WTC11 (cell line): Measurements from ENCODE around the gene GHITM. TPM values are rescaled to one million over a fixed set of nuclear protein-coding genes. Genes with fewer than 3 reads are reported as not detected.
"Not testable (repeated sequence)": the region's sequence is repeated elsewhere in the genome, so short reads cannot be mapped to it uniquely, and the experiment has no call there.

Experiments
- ATAC-seq: fragments of 200-7000 bp; cut with Tn5 transposase; 2 replicates; pipeline ENCODE4 v1.10.0; 2021; ENCODE audit warnings: mild to moderate bottlenecking, moderate library complexity
- CTCF ChIA-PET: fragments of 300-600 bp; sonication (Branson Sonifier 250); formaldehyde crosslinking; loops from one replicate; lab custom pipeline; 2021; ENCODE audit warnings: antibody characterized with exemption; lab: Charles Lee
- POLR2A ChIA-PET: fragments of 350-600 bp; sonication (Branson Sonifier 250); formaldehyde crosslinking; loops from one replicate; lab custom pipeline; 2021; ENCODE audit warnings: antibody characterized with exemption; lab: Charles Lee
- DNase-seq: peaks from one replicate; pipeline ENCODE4 v3.0.0; 2021; ENCODE audit warnings: low spot score
- H3K27ac Mint-ChIP-seq: 2 replicates; pipeline ENCODE4 v1.8.0; 2021; ENCODE audit warnings: mixed read lengths
- H3K27me3 Mint-ChIP-seq: 2 replicates; pipeline ENCODE4 v1.8.0; 2021; ENCODE audit warnings: low read depth, mild to moderate bottlenecking, moderate library complexity, mixed read lengths
- H3K36me3 Mint-ChIP-seq: 2 replicates; pipeline ENCODE4 v1.8.0; 2021; ENCODE audit warnings: mixed read lengths
- H3K4me1 Mint-ChIP-seq: 2 replicates; pipeline ENCODE4 v1.8.0; 2022; ENCODE audit warnings: mixed read lengths
- H3K4me3 Mint-ChIP-seq: 2 replicates; pipeline ENCODE4 v1.8.0; 2021; ENCODE audit warnings: mild to moderate bottlenecking, moderate library complexity, mixed read lengths
- H3K9me3 Mint-ChIP-seq: 2 replicates; pipeline ENCODE4 v1.8.0; 2021; ENCODE audit warnings: mixed read lengths
- GABPB1 ChIP-seq: sonication (generic); formaldehyde crosslinking; IDR thresholded peaks from 2 replicates; pipeline ENCODE4 v1.8.1; 2023; ENCODE audit warnings: mild to moderate bottlenecking, missing genetic modification reagents
- GRHL2 ChIP-seq: fragments of 250-450 bp; sonication (Bioruptor Pico); IDR thresholded peaks from 2 replicates; pipeline ENCODE4 v1.8.0; 2022; ENCODE audit warnings: mild to moderate bottlenecking, moderate library complexity; ENCODE audit not compliant: insufficient replicate concordance, severe bottlenecking
- JUN ChIP-seq: sonication (generic); formaldehyde crosslinking; IDR thresholded peaks from 2 replicates; pipeline ENCODE4 v1.8.0; 2023; ENCODE audit warnings: mild to moderate bottlenecking, missing genetic modification reagents
- TCF7 ChIP-seq: sonication (generic); formaldehyde crosslinking; IDR thresholded peaks from 2 replicates; pipeline ENCODE4 v1.8.0; 2022; ENCODE audit warnings: mild to moderate bottlenecking, low read depth, missing genetic modification reagents, moderate library complexity
- ZNF138 ChIP-seq: sonication (generic); formaldehyde crosslinking; conservative IDR thresholded peaks from 2 replicates; pipeline ENCODE4 v1.8.1; 2022; ENCODE audit warnings: mild to moderate bottlenecking, moderate library complexity, missing genetic modification reagents
- ZNF219 ChIP-seq: sonication (generic); formaldehyde crosslinking; IDR thresholded peaks from 2 replicates; pipeline ENCODE4 v1.8.0; 2023; ENCODE audit warnings: missing genetic modification reagents, mild to moderate bottlenecking, borderline replicate concordance
- ZNF263 ChIP-seq: sonication (generic); formaldehyde crosslinking; IDR thresholded peaks from 2 replicates; pipeline ENCODE4 v1.8.1; 2022; ENCODE audit warnings: low read depth, mild to moderate bottlenecking, moderate library complexity, missing genetic modification reagents
- total RNA-seq: library from RNA; stranded (reverse); gene quantifications from 3 replicates; pipeline ENCODE4 v1.2.3, GENCODE V29; 2021
- TF ChIP-seq, protein P1 (sequence below): sonication (generic); formaldehyde crosslinking; IDR thresholded peaks from 2 replicates; pipeline ENCODE4 v1.8.0; 2023; ENCODE audit warnings: missing genetic modification reagents, mild to moderate bottlenecking, borderline replicate concordance
- TF ChIP-seq, protein P2 (sequence below): sonication (generic); formaldehyde crosslinking; IDR thresholded peaks from 2 replicates; pipeline ENCODE4 v1.8.1; 2022; ENCODE audit warnings: low read depth, mild to moderate bottlenecking, moderate library complexity, missing genetic modification reagents, borderline replicate concordance
- TF ChIP-seq, protein P3 (sequence below): fragments of 200-600 bp; IDR thresholded peaks from 2 replicates; pipeline ENCODE4 v1.8.0; 2022; ENCODE audit warnings: antibody characterized with exemption
- TF ChIP-seq, protein P4 (sequence below): sonication (generic); formaldehyde crosslinking; IDR thresholded peaks from 2 replicates; pipeline ENCODE4 v1.8.0; 2022; ENCODE audit warnings: mild to moderate bottlenecking, missing genetic modification reagents

The GHITM gene
- total RNA-seq, 1 experiment from 2014 or later, result 97.6 TPM

DNA sequence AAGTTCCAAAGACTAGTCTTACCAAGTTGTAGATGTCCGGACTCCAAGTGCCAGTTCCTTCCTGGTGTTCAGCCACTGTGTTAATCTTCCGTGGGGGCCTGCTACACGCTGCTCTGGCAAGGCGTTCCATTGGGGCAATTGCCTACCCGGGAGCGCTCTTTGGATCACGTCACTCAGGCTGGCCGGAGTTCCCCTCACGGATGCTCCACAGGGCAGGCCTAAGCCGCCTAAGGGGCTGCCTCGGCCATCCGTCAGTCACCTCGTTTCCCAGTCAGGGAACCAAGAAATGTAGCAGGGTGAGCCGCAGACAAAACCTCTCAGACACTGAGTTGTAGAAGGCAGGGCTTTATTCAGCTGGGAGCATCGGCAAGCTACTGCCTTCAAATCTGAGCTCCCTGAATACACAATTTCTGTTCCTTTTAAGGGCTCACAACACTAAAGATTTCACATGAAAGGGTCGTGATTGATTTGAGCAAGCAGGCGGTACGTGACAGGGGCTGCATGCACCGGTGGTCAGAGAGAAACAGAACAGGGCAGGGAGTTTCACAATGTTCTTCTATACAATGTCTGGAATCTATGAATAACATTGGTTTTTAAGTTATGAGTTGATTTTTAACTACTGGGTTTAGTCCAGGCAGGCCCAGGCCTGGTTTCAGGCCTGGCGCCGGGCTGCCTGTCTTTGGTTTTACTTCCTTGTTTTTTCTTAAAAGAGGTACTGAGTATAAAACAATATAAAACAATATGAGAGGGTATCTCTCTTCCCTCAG, 32.6 kb downstream of the GHITM start:
- not testable (repeated sequence) for H3K27ac Mint-ChIP-seq

DNA sequence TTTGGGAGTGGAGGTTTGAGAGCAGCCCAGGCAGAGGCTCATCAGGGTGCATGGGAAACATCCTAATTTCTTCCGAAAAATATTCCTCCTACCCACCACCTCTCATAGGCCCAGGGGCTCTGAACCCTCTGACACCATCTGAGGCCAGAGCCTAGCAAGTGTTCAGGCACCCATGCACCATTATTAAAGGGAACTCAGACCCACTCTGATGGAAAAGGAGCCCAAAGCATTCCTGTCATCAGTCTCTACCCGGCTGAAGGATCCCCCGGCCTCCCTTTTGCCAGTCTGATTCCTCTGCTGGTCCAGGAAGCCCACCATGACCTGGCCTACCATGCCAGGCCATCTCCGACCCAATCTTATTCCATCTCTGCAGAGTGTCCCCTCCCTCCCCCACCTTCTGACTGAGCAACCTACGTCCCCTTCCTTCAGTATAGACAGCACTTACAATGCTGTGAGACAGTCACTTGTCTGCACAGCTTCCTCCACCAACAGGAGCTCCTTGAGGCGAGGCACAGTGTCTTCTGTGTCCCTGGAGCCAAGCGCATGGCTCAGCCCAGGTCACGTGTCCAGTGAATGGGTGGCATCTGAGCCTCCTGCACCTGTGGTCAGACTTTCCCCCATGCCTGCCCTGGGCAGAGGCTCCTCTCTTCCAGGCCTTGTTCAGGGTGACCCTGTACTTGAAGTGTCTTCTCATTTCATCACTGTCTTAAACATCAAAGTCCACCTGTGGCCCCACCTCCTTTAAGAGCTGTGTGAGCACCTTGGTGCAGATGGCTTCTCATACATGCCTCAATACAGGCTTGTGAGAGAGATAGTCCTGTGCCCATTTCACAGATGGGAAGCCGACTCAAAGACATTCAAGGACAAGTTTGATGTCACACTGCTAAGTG, 33.4 kb downstream of the GHITM start:
- Mint-ChIP-seq H3K4me3 (no peak overlapping the region), H3K9me3 (no peaks in the 10 kb centered on the region), H3K27ac (no peak overlapping the region), H3K36me3 (no peaks in the 10 kb centered on the region), H3K4me1 (no peaks in the 10 kb centered on the region), H3K27me3 (no peaks in the 10 kb centered on the region; the same call in 1 of the 2 replicates)
- CTCF ChIA-PET, result no interaction called here
- TF ChIP-seq, protein P1, sequence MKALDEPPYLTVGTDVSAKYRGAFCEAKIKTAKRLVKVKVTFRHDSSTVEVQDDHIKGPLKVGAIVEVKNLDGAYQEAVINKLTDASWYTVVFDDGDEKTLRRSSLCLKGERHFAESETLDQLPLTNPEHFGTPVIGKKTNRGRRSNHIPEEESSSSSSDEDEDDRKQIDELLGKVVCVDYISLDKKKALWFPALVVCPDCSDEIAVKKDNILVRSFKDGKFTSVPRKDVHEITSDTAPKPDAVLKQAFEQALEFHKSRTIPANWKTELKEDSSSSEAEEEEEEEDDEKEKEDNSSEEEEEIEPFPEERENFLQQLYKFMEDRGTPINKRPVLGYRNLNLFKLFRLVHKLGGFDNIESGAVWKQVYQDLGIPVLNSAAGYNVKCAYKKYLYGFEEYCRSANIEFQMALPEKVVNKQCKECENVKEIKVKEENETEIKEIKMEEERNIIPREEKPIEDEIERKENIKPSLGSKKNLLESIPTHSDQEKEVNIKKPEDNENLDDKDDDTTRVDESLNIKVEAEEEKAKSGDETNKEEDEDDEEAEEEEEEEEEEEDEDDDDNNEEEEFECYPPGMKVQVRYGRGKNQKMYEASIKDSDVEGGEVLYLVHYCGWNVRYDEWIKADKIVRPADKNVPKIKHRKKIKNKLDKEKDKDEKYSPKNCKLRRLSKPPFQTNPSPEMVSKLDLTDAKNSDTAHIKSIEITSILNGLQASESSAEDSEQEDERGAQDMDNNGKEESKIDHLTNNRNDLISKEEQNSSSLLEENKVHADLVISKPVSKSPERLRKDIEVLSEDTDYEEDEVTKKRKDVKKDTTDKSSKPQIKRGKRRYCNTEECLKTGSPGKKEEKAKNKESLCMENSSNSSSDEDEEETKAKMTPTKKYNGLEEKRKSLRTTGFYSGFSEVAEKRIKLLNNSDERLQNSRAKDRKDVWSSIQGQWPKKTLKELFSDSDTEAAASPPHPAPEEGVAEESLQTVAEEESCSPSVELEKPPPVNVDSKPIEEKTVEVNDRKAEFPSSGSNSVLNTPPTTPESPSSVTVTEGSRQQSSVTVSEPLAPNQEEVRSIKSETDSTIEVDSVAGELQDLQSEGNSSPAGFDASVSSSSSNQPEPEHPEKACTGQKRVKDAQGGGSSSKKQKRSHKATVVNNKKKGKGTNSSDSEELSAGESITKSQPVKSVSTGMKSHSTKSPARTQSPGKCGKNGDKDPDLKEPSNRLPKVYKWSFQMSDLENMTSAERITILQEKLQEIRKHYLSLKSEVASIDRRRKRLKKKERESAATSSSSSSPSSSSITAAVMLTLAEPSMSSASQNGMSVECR (CRISPR knock-in tag), result no peak
- TF ChIP-seq TCF7 (CRISPR knock-in tag), result no peak
- ATAC-seq (no peak), DNase-seq (no peak)
- POLR2A ChIA-PET, result no interaction called here

More for the DNA sequence above, 32.6 kb downstream of the GHITM start:
- H3K4me3 Mint-ChIP-seq, CTCF ChIA-PET, ATAC-seq, DNase-seq, H3K27me3 Mint-ChIP-seq, H3K36me3 Mint-ChIP-seq, H3K9me3 Mint-ChIP-seq, H3K4me1 Mint-ChIP-seq, POLR2A ChIA-PET: not testable (repeated sequence)

DNA sequence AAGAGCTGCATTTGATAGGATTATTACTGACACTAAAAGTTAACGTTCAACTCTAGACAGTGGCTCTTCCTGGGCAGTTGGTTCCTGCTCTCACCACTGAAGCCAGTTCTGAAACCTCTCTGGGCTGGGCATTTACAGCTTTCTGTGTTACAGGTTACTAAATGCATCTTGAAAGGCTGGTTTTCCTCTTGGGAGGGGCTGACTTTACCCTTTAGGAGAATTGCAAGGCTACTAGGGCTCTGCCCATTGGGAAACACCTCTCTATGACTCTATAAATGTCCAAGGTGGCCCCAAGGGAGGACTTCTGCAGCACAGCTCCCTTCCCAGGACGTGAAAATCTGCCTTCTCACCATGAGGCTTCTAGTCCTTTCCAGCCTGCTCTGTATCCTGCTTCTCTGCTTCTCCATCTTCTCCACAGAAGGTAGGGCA, 34.2 kb downstream of the GHITM start, which contains the start of gene GPR15LG:
Gene GPR15LG (plus strand): TSS at position 301 of the 429 bp plus-strand sequence. CDS start 51 bp downstream, at position 352.
- Mint-ChIP-seq H3K36me3 (no peaks in the 10 kb centered on the region), H3K4me1 (no peaks in the 10 kb centered on the region), H3K4me3 (no peak within 1 kb of the TSS), H3K27me3 (no peaks in the 10 kb centered on the region; the same call in 1 of the 2 replicates), H3K9me3 (no peaks in the 10 kb centered on the region), H3K27ac (no peak within 1 kb of the TSS)
- ChIA-PET CTCF (no interaction called here), POLR2A (no interaction called here)
- ATAC-seq, result no peak
- no peak for DNase-seq
- TF ChIP-seq, protein P2, sequence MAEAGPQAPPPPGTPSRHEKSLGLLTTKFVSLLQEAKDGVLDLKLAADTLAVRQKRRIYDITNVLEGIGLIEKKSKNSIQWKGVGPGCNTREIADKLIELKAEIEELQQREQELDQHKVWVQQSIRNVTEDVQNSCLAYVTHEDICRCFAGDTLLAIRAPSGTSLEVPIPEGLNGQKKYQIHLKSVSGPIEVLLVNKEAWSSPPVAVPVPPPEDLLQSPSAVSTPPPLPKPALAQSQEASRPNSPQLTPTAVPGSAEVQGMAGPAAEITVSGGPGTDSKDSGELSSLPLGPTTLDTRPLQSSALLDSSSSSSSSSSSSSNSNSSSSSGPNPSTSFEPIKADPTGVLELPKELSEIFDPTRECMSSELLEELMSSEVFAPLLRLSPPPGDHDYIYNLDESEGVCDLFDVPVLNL (CRISPR knock-in tag), result no peak
- TF ChIP-seq, protein P3, sequence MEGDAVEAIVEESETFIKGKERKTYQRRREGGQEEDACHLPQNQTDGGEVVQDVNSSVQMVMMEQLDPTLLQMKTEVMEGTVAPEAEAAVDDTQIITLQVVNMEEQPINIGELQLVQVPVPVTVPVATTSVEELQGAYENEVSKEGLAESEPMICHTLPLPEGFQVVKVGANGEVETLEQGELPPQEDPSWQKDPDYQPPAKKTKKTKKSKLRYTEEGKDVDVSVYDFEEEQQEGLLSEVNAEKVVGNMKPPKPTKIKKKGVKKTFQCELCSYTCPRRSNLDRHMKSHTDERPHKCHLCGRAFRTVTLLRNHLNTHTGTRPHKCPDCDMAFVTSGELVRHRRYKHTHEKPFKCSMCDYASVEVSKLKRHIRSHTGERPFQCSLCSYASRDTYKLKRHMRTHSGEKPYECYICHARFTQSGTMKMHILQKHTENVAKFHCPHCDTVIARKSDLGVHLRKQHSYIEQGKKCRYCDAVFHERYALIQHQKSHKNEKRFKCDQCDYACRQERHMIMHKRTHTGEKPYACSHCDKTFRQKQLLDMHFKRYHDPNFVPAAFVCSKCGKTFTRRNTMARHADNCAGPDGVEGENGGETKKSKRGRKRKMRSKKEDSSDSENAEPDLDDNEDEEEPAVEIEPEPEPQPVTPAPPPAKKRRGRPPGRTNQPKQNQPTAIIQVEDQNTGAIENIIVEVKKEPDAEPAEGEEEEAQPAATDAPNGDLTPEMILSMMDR, result no peak
- no peak for TF ChIP-seq GABPB1
- TF ChIP-seq ZNF263 (CRISPR knock-in tag), result no peak
- no peak for TF ChIP-seq ZNF219
- TF ChIP-seq ZNF138 (CRISPR knock-in tag), result no peak
- TF ChIP-seq, protein P4, sequence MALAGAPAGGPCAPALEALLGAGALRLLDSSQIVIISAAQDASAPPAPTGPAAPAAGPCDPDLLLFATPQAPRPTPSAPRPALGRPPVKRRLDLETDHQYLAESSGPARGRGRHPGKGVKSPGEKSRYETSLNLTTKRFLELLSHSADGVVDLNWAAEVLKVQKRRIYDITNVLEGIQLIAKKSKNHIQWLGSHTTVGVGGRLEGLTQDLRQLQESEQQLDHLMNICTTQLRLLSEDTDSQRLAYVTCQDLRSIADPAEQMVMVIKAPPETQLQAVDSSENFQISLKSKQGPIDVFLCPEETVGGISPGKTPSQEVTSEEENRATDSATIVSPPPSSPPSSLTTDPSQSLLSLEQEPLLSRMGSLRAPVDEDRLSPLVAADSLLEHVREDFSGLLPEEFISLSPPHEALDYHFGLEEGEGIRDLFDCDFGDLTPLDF (CRISPR knock-in tag), result no peak
- TF ChIP-seq JUN, result no peak
- no peak for TF ChIP-seq GRHL2 (CRISPR knock-in tag)
